Mucosa of stomach (tissue), 1 donor: ENCODE results near the gene GPM6B.
A peak's percentile ranks its signal among the peaks of the same experiment; 100 is the strongest.
"Not testable (repeated sequence)": the region's sequence is repeated elsewhere in the genome, so short reads cannot be mapped to it uniquely, and the experiment has no call there.

Source experiments
- H3K27me3 ChIP-seq: one replicate; pipeline ENCODE4 v1.7.0; 2013; ENCODE audit warnings: mild to moderate bottlenecking, low read length; ENCODE audit not compliant: control insufficient read depth, insufficient read depth
- H3K36me3 ChIP-seq: one replicate; pipeline ENCODE4 v1.7.0; 2013; ENCODE audit warnings: low read length; ENCODE audit not compliant: control insufficient read depth, insufficient read depth
- H3K4me1 ChIP-seq: one replicate; pipeline ENCODE4 v1.7.0; 2013; ENCODE audit warnings: mild to moderate bottlenecking, low read length; ENCODE audit not compliant: control insufficient read depth, insufficient read depth
- H3K4me3 ChIP-seq: one replicate; pipeline ENCODE4 v1.7.0; 2013; ENCODE audit warnings: low read length
- H3K9ac ChIP-seq: one replicate; pipeline ENCODE4 v1.7.0; 2013; ENCODE audit warnings: mild to moderate bottlenecking, low read length, moderate library complexity
- H3K9me3 ChIP-seq: one replicate; pipeline ENCODE4 v1.7.0; 2013; ENCODE audit warnings: mild to moderate bottlenecking, low read length, moderate library complexity; ENCODE audit not compliant: control insufficient read depth
- donor health status: Pancreatic carcinoma.

The GPM6B gene

DNA sequence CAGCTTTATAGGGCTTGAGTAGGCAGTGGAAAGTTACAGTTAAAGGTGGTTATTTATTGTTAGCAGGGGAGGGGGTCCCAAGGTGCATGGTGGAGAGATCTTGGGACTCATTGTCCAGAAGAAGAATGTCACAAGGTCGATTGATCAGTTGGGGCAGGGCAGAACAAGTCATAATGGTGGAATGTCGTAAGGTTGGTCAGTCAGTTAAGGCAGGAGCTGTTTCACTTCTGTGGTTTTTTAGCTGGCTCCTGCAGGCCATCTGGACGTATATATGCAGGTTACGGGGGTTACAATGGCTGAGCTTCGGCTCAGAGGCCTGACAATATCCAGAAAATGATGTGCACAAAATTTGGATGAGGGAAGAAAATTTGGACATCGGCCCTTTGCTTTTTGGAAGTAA is 75.2 kb downstream of the GPM6B start:
- H3K9ac ChIP-seq = no peak overlapping the region
- H3K4me3 ChIP-seq = no peak overlapping the region
- no peaks in the 10 kb centered on the region for H3K9me3 ChIP-seq
- peaks cover 2% of the 10 kb centered on the region for H3K4me1 ChIP-seq
- H3K36me3 ChIP-seq = no peaks in the 10 kb centered on the region
- no peaks in the 10 kb centered on the region for H3K27me3 ChIP-seq

GRCh38 chrX:13734278-13735172 is 82.4 kb downstream of the GPM6B start, which contains the start of the genes OFD1 and TRAPPC2:
Gene OFD1, plus strand, starts transcription at chrX:13734748. Its CDS starts 324 bp downstream, at chrX:13735072.
Gene TRAPPC2, minus strand, starts transcription at chrX:13734620. Its CDS starts 14,657 bp downstream, at chrX:13719963.
- H3K36me3 ChIP-seq = no peaks in the 10 kb centered on the region
- no peaks in the 10 kb centered on the region for H3K9me3 ChIP-seq
- peaks cover 28% of the 10 kb centered on the region for H3K4me1 ChIP-seq
- peak within 1 kb of the TSS; percentile 47 for H3K4me3 ChIP-seq
- H3K27me3 ChIP-seq = no peaks in the 10 kb centered on the region
- peak within 1 kb of the TSS; percentile 83 for H3K9ac ChIP-seq

DNA sequence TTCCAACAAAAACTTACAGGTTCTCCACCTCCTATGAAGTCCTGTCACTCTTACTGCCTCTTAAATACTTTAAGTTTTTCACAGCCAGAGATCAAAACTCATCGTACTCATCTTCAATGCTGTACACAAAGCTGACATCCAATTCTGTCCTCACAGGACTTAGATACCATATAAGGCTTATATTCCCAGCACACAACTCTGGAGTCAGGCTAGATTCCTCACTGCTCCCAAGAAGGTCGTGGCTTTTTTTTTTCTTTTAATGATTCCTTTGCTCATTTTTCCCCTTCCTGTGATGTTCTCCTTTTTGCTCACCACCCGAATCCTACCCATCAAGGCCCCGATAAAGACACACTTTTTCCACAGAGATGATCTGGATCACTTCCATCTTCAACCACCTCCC is 83.4 kb downstream of the GPM6B start:
- no peaks in the 10 kb centered on the region for H3K27me3 ChIP-seq
- H3K36me3 ChIP-seq = no peaks in the 10 kb centered on the region
- H3K4me3 ChIP-seq = no peak overlapping the region
- H3K4me1 ChIP-seq = peaks cover 28% of the 10 kb centered on the region
- no peaks in the 10 kb centered on the region for H3K9me3 ChIP-seq
- peak overlapping the region; percentile 83 for H3K9ac ChIP-seq

GRCh38 chrX:13732246-13733067 is 84.4 kb downstream of the GPM6B start:
- Histone ChIP-seq H3K9me3 (no peaks in the 10 kb centered on the region), H3K27me3 (no peaks in the 10 kb centered on the region), H3K4me3 (no peak overlapping the region), H3K9ac (peak overlapping the region; percentile 4), H3K4me1 (peaks cover 28% of the 10 kb centered on the region), H3K36me3 (no peaks in the 10 kb centered on the region)

DNA sequence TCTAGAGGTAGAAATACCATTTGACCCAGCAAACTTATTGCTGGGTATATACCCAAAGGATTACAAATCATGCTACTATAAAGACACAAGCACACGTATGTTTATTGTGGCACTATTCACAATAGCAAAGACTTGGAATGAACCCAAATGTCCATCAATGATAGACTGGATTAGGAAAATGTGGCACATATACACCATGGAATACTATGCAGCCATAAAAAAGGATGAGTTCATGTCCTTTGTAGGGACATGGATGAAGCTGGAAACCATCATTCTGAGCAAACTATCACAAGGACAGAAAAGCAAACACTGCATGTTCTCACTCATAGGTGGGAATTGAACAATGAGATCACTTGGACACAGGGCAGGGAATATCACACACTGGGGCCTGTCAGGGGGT is 86.4 kb downstream of the GPM6B start:
- not testable (repeated sequence) for H3K9me3 ChIP-seq, H3K27me3 ChIP-seq, H3K36me3 ChIP-seq, H3K9ac ChIP-seq, H3K4me3 ChIP-seq
- H3K4me1 ChIP-seq = peaks cover 22% of the 10 kb centered on the region

DNA sequence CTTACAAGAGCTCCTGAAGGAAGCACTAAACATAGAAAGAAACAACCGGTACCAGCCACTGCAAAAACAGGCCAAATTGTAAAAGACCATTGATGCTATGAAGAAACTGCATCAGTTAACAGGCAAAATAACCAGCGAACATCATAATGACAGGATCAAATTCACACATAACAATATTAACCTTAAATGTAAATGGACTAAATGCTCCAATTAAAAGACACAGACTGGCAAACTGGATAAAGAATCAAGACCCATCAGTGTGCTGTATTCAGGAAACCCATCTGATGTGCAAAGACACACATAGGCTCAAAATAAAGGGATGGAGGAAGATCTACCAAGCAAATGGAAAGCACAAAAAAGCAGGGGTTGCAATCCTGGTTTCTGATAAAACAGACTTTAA is 90.3 kb downstream of the GPM6B start:
- H3K27me3 ChIP-seq, H3K9me3 ChIP-seq, H3K36me3 ChIP-seq, H3K9ac ChIP-seq, H3K4me3 ChIP-seq: not testable (repeated sequence)
- H3K4me1 ChIP-seq = peaks cover 23% of the 10 kb centered on the region

DNA sequence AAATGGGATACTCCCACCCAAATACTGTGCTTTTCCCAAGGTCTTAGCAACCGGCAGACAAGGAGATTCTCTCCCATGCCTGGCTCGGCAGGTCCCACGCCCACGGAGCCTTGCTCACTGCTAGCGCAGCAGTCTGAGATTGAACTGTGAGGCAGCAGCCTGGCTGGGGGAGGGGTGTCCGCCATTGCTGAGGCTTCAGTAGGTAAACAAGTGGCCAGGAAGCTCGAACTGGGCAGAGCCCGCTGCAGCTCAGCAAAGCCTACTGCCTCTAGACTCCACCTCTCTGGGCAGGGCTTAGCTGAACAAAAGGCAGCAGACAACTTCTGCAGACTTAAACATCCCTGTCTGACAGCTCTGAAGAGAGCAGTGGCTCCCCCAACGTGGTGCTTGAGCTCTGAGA is 92.0 kb downstream of the GPM6B start:
- not testable (repeated sequence) for H3K36me3 ChIP-seq
- H3K4me1 ChIP-seq = peaks cover 23% of the 10 kb centered on the region

DNA sequence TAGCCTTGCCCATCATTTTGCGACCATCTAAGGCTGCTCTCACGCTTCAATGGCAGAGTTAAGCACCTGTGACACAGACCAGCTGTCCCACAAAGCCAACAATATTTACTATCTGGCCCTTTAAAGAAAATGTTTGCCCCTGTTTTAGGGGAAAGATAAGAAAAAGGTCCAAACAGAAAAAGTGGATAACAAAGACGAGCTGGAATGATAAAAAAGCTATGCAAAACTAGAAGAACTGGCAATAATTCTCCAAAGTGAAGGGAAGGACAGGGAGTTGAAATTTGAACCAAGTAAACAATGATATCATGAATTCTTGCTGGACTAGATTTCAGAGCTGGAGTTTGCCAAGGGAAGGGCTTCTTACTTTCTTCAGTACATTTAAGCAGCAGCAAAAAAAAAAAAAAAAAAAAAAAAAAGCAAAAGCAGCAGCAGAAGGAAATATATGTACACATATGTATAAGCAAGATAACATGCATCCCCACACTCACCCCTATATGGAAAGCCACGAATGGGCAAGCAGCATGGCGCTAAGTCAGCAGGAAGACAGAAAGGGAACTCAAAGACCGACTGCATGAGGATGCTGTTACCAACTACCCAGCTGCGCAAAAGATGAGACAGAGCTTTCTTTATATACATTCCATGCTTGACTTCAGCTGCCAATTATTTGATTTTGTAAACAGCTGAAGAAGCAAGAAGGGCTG is 94.9 kb downstream of the GPM6B start:
- no peaks in the 10 kb centered on the region for H3K36me3 ChIP-seq
- peak overlapping the region; percentile 39 for H3K9ac ChIP-seq

More for the DNA sequence above, 92.0 kb downstream of the GPM6B start:
- not testable (repeated sequence) for H3K9me3 ChIP-seq, H3K4me3 ChIP-seq, H3K27me3 ChIP-seq, H3K9ac ChIP-seq

DNA sequence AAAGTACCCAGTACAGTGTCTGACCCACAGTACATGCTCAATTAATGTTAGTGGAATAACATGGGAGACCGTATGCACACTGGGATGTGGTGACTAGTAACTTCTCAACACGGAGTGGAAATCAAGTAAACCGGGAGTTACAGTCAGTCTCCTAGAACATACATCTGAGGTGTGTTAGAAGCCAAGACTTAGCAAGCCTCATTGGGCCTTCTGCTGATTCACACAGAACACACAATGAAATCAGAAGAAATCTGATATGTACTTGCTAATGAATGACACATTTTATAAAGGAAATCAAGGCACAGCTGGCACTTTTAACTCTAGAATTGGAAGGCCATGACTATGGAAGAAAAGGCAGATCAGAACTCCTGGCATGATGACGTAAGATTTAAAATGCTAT is 95.5 kb downstream of the GPM6B start:
- Histone ChIP-seq H3K4me1 (peaks cover 23% of the 10 kb centered on the region), H3K4me3 (no peak overlapping the region), H3K9ac (no peak overlapping the region), H3K9me3 (no peaks in the 10 kb centered on the region), H3K36me3 (no peaks in the 10 kb centered on the region), H3K27me3 (no peaks in the 10 kb centered on the region)

More for the DNA sequence above, 94.9 kb downstream of the GPM6B start:
- H3K4me1 ChIP-seq = peaks cover 23% of the 10 kb centered on the region
- no peak overlapping the region for H3K4me3 ChIP-seq
- H3K9me3 ChIP-seq = no peaks in the 10 kb centered on the region
- H3K27me3 ChIP-seq = no peaks in the 10 kb centered on the region
